ENCODE data around the gene ELOVL6. TPM values are rescaled to one million over a fixed set of nuclear protein-coding genes. Genes with fewer than 3 reads are reported as not detected.

Gene ELOVL6
- total RNA-seq, 3 donors from 2014 or later: 21.8 to 59.8 (median 50.3) TPM

DNA sequence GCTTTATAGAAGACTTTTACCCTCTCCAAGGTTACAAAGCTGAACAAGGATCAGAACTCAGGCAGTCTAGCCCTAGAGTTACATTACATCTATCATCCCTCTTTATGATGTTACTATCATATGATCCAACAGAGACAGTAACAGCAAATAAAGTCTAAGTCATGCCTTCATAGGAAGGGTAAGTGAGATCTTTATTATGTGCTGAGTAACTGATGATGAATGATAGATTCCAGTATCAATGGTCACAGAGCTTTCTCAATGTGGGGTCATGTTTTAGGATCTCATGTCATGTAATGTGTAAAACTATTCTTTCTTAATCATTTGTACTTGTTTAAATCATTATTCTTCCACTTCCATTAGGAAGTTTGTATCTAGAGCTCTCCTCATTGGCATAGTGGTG lies 22.8 kb downstream of the ELOVL6 start:
- TF ChIP-seq, protein P1, sequence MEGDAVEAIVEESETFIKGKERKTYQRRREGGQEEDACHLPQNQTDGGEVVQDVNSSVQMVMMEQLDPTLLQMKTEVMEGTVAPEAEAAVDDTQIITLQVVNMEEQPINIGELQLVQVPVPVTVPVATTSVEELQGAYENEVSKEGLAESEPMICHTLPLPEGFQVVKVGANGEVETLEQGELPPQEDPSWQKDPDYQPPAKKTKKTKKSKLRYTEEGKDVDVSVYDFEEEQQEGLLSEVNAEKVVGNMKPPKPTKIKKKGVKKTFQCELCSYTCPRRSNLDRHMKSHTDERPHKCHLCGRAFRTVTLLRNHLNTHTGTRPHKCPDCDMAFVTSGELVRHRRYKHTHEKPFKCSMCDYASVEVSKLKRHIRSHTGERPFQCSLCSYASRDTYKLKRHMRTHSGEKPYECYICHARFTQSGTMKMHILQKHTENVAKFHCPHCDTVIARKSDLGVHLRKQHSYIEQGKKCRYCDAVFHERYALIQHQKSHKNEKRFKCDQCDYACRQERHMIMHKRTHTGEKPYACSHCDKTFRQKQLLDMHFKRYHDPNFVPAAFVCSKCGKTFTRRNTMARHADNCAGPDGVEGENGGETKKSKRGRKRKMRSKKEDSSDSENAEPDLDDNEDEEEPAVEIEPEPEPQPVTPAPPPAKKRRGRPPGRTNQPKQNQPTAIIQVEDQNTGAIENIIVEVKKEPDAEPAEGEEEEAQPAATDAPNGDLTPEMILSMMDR (IDR thresholded peaks at IDR 0.05): no peak
- Histone ChIP-seq H3K36me3 (ENCODE audit: low read depth) (no peaks in the 10 kb centered on the region), H3K4me1 (ENCODE audit: low read depth) (peaks cover 5% of the 10 kb centered on the region), H3K9me3 (no peaks in the 10 kb centered on the region), H3K4me3 (no peak overlapping the region)
- no peak for ATAC-seq
- DNase-seq: no peak
- intact Hi-C loops (cut with DNase I, micrococcal nuclease): no loop called here

DNA sequence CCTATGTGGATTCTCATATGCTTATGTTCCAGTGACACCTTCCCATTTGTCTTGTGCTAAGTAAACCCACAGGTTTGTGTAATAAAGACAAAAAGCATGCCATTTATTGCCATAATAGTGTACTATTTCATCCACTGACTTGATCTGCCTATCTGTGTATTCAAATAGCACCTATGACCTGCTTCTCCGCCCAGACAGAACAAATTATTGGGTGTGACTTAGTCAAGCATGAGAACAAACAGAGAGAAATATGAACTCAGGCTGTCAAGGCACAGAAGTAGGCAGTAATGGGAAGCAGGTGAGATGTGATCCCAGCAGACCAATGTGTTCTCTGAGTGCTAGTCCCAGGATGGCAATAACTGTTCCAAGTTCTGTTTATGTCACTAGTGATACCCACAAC lies 25.4 kb downstream of the ELOVL6 start:
- DNase-seq (peak in 1 of 3 donors; percentile 70), ATAC-seq (peak; percentile 98)
- peaks cover 5% of the 10 kb centered on the region for H3K4me1 ChIP-seq (ENCODE audit: low read depth)
- H3K9me3 ChIP-seq: no peaks in the 10 kb centered on the region
- TF ChIP-seq, protein P1 (IDR thresholded peaks at IDR 0.05): no peak
- intact Hi-C loops (cut with DNase I, micrococcal nuclease): no loop called here
- H3K36me3 ChIP-seq (ENCODE audit: low read depth): no peaks in the 10 kb centered on the region
- H3K4me3 ChIP-seq: no peak overlapping the region

DNA sequence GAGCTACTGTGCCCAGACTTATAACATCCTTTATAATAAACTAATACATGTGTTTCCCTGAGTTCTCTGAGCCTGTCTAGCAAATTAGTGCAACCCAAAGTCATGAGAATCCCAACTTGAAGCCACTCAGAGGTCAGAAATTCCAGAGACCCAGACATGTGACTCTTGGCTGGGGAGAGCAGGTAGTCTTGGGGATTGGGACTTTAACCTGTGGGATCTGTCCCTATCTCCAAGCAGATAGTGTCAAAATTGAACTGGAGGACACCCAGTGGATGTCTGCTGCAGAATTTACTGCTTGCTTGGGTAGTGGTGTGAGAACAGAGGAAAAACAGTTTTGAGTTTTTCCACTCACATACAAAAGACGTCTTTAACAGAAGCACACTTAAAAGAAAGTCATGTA lies 26.4 kb downstream of the ELOVL6 start:
- H3K36me3 ChIP-seq (ENCODE audit: low read depth): no peaks in the 10 kb centered on the region
- DNase-seq (no peak), ATAC-seq (no peak)
- intact Hi-C loops (cut with DNase I, micrococcal nuclease): no loop called here
- TF ChIP-seq, protein P1 (IDR thresholded peaks at IDR 0.05): no peak
- no peaks in the 10 kb centered on the region for H3K9me3 ChIP-seq
- peaks cover 5% of the 10 kb centered on the region for H3K4me1 ChIP-seq (ENCODE audit: low read depth)
- H3K4me3 ChIP-seq: no peak overlapping the region

DNA sequence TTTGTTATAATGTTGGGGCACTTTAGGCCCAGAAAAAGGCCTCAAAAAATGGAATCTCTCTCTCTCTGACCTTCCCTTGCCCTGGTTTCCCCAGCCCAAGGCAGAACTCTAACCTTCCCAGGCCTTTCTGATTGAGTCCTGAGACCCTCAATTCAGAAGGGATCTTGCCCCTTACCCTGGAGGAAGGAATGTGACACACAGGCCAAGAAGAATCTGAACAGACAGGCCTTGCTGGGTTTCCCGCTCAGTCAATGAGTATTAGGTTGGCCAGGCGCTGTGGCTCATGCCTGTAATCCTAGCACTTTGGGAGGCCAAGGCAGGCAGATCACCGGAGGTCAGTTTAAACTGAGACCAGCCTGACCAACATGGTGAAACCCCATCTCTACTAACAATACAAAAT lies 27.6 kb downstream of the ELOVL6 start:
- Histone ChIP-seq H3K9me3 (no peaks in the 10 kb centered on the region), H3K4me3 (no peak overlapping the region), H3K4me1 (ENCODE audit: low read depth) (peaks cover 9% of the 10 kb centered on the region), H3K36me3 (ENCODE audit: low read depth) (no peaks in the 10 kb centered on the region)
- DNase-seq: no peak
- TF ChIP-seq, protein P1 (IDR thresholded peaks at IDR 0.05): no peak
- intact Hi-C loops (cut with DNase I, micrococcal nuclease): no loop called here
- no peak for ATAC-seq

DNA sequence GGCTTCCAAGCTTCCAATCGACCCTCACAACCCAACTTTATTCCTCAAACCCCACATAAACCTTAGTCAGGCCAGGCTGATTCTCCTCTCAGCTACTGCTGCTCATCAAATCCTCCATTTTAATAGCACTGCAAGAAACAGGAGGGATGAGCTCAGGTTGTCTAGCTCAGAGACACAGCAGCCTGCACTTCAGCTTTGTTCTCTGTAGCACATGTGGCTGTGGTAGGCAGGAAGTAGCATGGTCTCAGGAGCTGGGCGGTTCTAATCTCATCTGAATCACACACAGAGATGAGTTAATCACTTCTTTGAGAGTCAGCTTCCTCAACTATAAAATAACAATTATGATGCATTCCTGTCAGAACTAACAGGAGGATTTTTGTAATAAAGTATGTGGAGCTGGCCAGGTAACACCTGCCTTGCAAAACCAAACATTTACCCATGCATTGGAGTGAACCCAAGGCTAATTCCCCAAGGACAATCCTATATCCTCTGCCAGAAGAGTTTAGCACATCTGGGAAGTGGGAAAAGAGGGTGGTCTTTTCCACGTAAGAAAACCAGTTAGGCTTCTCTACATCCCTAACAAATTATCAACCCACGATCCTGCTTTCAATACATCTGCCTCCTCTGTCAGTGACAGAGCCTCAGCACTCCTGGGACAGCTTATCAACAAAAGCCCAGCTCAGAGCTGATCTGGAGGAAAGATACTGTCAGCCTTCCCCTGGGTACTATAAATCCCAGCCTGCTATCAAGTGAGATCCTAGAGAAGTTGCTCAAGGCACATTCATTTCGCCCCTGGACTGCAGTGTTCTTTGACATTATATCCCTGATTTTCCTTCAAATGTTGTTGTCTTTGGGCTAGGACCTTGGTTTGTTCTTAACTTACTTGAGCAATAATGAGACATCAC lies 32.8 kb downstream of the ELOVL6 start:
- Histone ChIP-seq H3K4me1 (ENCODE audit: low read depth) (peaks cover 17% of the 10 kb centered on the region), H3K9me3 (no peaks in the 10 kb centered on the region), H3K4me3 (no peak overlapping the region), H3K36me3 (ENCODE audit: low read depth) (no peaks in the 10 kb centered on the region)
- DNase-seq: peak in 2 of 3 donors; percentile 39 to 53
- ATAC-seq: peak; percentile 96
- TF ChIP-seq, protein P1 (IDR thresholded peaks at IDR 0.05): no peak
- intact Hi-C loops (cut with DNase I, micrococcal nuclease): no loop called here

Data from mucosa of descending colon (tissue), 3 donors.